HAP-1 (cell line): ENCODE measurements around the gene MYOCOS.
"Not testable (repeated sequence)": the region's sequence is repeated elsewhere in the genome, so short reads cannot be mapped to it uniquely, and the experiment has no call there.

Experiments
- DNase-seq, 2 experiments: peaks; one replicate each; pipeline ENCODE4 v3.0.0-alpha.2; 2016 to 2020; ENCODE audit warnings: low spot score in 2 of 2
- H3K27me3 ChIP-seq: fragments of 250-450 bp; sonication (Bioruptor Pico); 2 replicates; pipeline ENCODE4 v1.5.1; 2020; ENCODE audit warnings: low read depth, mild to moderate bottlenecking, moderate library complexity
- H3K36me3 ChIP-seq: fragments of 250-450 bp; sonication (Bioruptor Pico); replicated peaks from 2 replicates; pipeline ENCODE4 v1.5.1; 2020; ENCODE audit warnings: mild to moderate bottlenecking
- H3K4me1 ChIP-seq: fragments of 250-450 bp; sonication (Bioruptor Pico); 2 replicates; pipeline ENCODE4 v1.5.1; 2020; ENCODE audit warnings: mild to moderate bottlenecking
- H3K4me3 ChIP-seq: fragments of 250-450 bp; sonication (Bioruptor Pico); 2 replicates; pipeline ENCODE4 v1.5.1; 2020; ENCODE audit warnings: mild to moderate bottlenecking, moderate library complexity
- H3K9me3 ChIP-seq: fragments of 250-450 bp; sonication (Bioruptor Pico); 2 replicates; pipeline ENCODE4 v1.5.1; 2020; ENCODE audit warnings: mild to moderate bottlenecking, moderate library complexity
- in situ Hi-C: fragments of 300-500 bp; cut with MboI; formaldehyde crosslinking; loops from 3 replicates; pipeline ENCODE4 v1.14.3; 2020; ENCODE audit warnings: low sequenced_read_pairs, inconsistent platforms, mixed read lengths

Gene MYOCOS

GRCh38 chr1:171656206-171656605, 34.2 kb downstream of the MYOCOS start:
- in situ Hi-C loops, H3K4me1 ChIP-seq, H3K4me3 ChIP-seq, H3K36me3 ChIP-seq, H3K27me3 ChIP-seq, DNase-seq, H3K9me3 ChIP-seq: not testable (repeated sequence)

- DNase-seq: no peak
- Histone ChIP-seq H3K36me3 (no peaks in the 10 kb centered on the region), H3K4me3 (no peak overlapping the region), H3K27me3 (peaks cover 10% of the 10 kb centered on the region), H3K4me1 (no peaks in the 10 kb centered on the region), H3K9me3 (no peaks in the 10 kb centered on the region)
- in situ Hi-C loops: no loop called here
Measured at GRCh38 chr1:171661076-171661650, 39.1 kb downstream of the MYOCOS start.

- Histone ChIP-seq H3K4me1 (no peaks in the 10 kb centered on the region), H3K4me3 (no peak overlapping the region), H3K27me3 (peaks cover 17% of the 10 kb centered on the region), H3K9me3 (no peaks in the 10 kb centered on the region), H3K36me3 (no peaks in the 10 kb centered on the region)
- DNase-seq: no peak
- in situ Hi-C loops: no loop called here
Measured at GRCh38 chr1:171663036-171663853, 41.2 kb downstream of the MYOCOS start.

GRCh38 chr1:171663854-171664575, 42.0 kb downstream of the MYOCOS start:
- Histone ChIP-seq H3K27me3 (peaks cover 17% of the 10 kb centered on the region), H3K9me3 (no peaks in the 10 kb centered on the region), H3K36me3 (no peaks in the 10 kb centered on the region), H3K4me1 (no peaks in the 10 kb centered on the region), H3K4me3 (no peak overlapping the region)
- DNase-seq: no peak
- in situ Hi-C loops: no loop called here

- peaks cover 17% of the 10 kb centered on the region for H3K27me3 ChIP-seq
- no peaks in the 10 kb centered on the region for H3K4me1 ChIP-seq
- H3K4me3 ChIP-seq: no peak overlapping the region
- no peaks in the 10 kb centered on the region for H3K36me3 ChIP-seq
- DNase-seq: no peak
- in situ Hi-C loops: no loop called here
- no peaks in the 10 kb centered on the region for H3K9me3 ChIP-seq
Measured at GRCh38 chr1:171664976-171665375, 42.9 kb downstream of the MYOCOS start.

GRCh38 chr1:171666114-171666769, 44.2 kb downstream of the MYOCOS start:
- Histone ChIP-seq H3K9me3 (no peaks in the 10 kb centered on the region), H3K27me3 (peaks cover 17% of the 10 kb centered on the region), H3K4me1 (no peaks in the 10 kb centered on the region), H3K36me3 (no peaks in the 10 kb centered on the region), H3K4me3 (no peak overlapping the region)
- in situ Hi-C loops: no loop called here
- DNase-seq: no peak

- in situ Hi-C loops: no loop called here
- no peak for DNase-seq
- H3K9me3 ChIP-seq: no peaks in the 10 kb centered on the region
- peaks cover 17% of the 10 kb centered on the region for H3K27me3 ChIP-seq
- H3K36me3 ChIP-seq: no peaks in the 10 kb centered on the region
- H3K4me3 ChIP-seq: no peak overlapping the region
- no peaks in the 10 kb centered on the region for H3K4me1 ChIP-seq
Measured at GRCh38 chr1:171668372-171668771, 46.3 kb downstream of the MYOCOS start.

GRCh38 chr1:171670739-171671138, 48.7 kb downstream of the MYOCOS start:
- Histone ChIP-seq H3K36me3 (no peaks in the 10 kb centered on the region), H3K27me3 (peaks cover 14% of the 10 kb centered on the region), H3K4me1 (no peaks in the 10 kb centered on the region), H3K9me3 (no peaks in the 10 kb centered on the region), H3K4me3 (no peak overlapping the region)
- no peak for DNase-seq
- in situ Hi-C loops: no loop called here

- Histone ChIP-seq H3K4me1 (no peaks in the 10 kb centered on the region), H3K27me3 (peaks cover 3% of the 10 kb centered on the region; the same call in 1 of the 2 replicates), H3K9me3 (no peaks in the 10 kb centered on the region), H3K4me3 (no peak overlapping the region), H3K36me3 (no peaks in the 10 kb centered on the region)
- no peak for DNase-seq
- in situ Hi-C loops: no loop called here
Measured at GRCh38 chr1:171674431-171675405, 52.7 kb downstream of the MYOCOS start.
